GM18861 (cell line): Measurements from ENCODE around the gene LMTK2.

Experiments
- ATAC-seq: cut with Tn5 transposase; IDR thresholded peaks from one replicate; pipeline ENCODE4 v1.9.1; 2021; ENCODE audit not compliant: unreplicated experiment

LMTK2 gene

GRCh38 chr7:98174334-98175259 is 67.9 kb downstream of the LMTK2 start:
- ATAC-seq: no peak

GRCh38 chr7:98175260-98175940 is 68.7 kb downstream of the LMTK2 start:
- ATAC-seq: no peak

- no peak for ATAC-seq
Observed at GRCh38 chr7:98177553-98177952, 70.9 kb downstream of the LMTK2 start.

- ATAC-seq: no peak
Observed at GRCh38 chr7:98178321-98178720, 71.7 kb downstream of the LMTK2 start.

- no peak for ATAC-seq
Observed at GRCh38 chr7:98178762-98179490, 72.3 kb downstream of the LMTK2 start.

- no peak for ATAC-seq
Observed at GRCh38 chr7:98180751-98181150, 74.1 kb downstream of the LMTK2 start.

GRCh38 chr7:98185101-98185500 is 78.4 kb downstream of the LMTK2 start:
- no peak for ATAC-seq

GRCh38 chr7:98186452-98187137 is 79.9 kb downstream of the LMTK2 start:
- no peak for ATAC-seq

GRCh38 chr7:98187138-98187502 is 80.5 kb downstream of the LMTK2 start:
- no peak for ATAC-seq

GRCh38 chr7:98189559-98189958 is 82.9 kb downstream of the LMTK2 start:
- ATAC-seq: no peak

GRCh38 chr7:98191668-98192431 is 85.2 kb downstream of the LMTK2 start:
- no peak for ATAC-seq

GRCh38 chr7:98192781-98193457 is 86.3 kb downstream of the LMTK2 start:
- ATAC-seq: no peak

- ATAC-seq: no peak
Observed at GRCh38 chr7:98193474-98194180, 87.0 kb downstream of the LMTK2 start.

- ATAC-seq: no peak
Observed at GRCh38 chr7:98194186-98194585, 87.5 kb downstream of the LMTK2 start.

- ATAC-seq: no peak
Observed at GRCh38 chr7:98194672-98195457, 88.2 kb downstream of the LMTK2 start.

GRCh38 chr7:98196706-98197605 is 90.3 kb downstream of the LMTK2 start:
- ATAC-seq: no peak

GRCh38 chr7:98199131-98199530 is 92.5 kb downstream of the LMTK2 start:
- no peak for ATAC-seq
